COLO668 (cell line): ENCODE data around the gene CASP5.

Source experiments
- DNase-seq: peaks from one replicate; lab custom pipeline; 2025; ENCODE audit not compliant: unreplicated experiment; lab: John Stamatoyannopoulos, UW

The CASP5 gene

DNA sequence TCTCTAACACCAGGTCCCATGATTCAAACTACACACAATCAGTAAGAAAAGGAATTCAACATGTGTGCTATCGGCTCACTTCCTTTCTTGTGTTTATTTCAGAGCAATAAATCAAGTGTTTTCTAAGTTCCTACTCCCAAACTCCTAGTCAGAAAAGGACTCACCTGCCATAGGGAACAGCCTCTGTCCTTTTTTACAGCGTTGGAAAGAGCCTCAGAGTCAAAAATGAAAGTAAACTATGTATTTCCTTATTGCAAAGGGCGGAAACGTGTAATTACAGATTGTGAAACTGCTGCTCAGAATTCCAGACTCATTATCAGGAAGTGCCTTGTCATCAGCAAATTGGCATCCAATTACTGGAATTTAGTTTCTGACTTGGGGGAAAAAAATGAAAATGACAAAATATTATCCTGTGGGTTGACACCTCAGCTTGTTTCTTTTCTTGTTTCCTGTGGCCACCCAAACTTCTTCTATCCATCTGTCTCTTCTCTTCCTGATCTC is 54.6 kb downstream of the CASP5 start, which contains the start of gene CASP4:
Gene CASP4, minus strand, starts transcription at position 220 of the 501 bp plus-strand sequence. Its CDS starts 49 bp downstream, at position 171.
- peak; percentile 11 for DNase-seq

DNA sequence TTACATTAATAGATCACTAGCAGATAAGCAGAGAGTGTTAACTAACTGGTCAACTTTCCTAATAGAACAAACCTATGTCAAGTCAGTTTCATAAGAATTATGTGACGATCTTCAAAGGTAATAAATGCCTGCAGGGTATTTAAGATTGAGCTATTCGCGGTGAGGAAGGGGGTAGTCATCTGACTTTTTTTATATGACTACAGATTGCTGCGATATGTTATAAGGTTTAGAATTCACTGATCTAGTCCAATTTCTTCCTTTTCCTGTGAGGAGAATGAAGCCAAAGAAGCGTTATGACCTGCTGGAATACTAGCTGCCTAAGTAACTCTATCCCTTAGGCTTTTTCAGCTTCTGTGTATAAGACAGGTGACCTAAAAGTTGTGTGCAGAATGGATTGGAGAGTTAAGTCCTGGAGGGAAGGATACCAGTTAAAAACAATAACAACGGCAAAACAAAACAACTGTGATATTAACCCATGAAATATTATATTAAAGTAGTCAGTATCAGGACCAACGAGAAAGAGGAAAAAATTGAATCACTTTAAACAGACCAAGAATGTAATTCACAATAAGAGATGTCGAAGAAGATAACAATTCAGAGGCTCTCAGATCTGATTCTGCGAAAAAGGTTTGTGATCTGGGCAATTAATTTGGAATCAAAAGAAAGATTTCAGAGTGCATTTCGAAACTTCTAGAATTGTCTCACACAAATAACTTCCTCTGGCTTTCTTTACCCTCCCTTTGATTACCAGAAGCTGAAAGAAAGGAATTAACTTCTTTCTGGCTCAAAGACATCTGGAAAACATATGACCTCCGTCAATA is 55.2 kb downstream of the CASP5 start:
- no peak for DNase-seq

DNA sequence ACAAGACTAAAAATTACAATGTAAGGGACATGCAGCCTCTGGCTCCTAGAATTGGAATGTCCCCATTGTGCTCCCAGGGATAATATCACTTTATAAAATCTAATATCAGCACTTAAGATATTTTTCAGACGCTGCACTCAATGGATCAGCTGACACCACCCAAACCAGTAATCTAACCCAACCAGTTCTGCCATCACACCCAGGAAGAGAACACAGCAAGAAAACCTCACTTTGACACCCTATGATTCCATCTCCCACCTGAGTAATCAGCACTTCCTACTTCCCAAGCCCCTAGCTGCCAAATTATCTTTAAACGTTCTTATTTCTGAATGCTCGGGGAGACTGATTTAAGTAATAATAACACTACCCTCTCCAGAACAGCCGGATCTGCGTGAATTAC is 57.2 kb downstream of the CASP5 start:
- DNase-seq: no peak

DNA sequence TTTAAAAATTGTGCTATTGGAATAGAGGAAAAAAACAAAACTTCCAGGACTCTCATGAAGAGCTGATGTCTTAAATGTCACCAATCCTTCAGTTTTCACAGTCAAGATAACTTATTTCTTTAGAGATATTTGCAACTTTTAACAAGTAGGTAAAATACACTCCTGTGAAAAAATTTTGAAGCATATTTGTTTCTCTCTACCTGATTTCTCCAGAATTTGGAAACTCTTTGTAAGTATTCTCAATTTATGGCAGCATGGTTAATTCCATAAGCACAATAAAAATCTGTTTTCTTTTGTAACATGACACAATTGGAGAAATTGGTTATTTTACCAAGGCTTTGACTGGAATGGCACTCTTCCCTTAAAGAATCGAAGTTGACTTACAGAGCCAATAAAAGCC is 58.7 kb downstream of the CASP5 start:
- no peak for DNase-seq

DNA sequence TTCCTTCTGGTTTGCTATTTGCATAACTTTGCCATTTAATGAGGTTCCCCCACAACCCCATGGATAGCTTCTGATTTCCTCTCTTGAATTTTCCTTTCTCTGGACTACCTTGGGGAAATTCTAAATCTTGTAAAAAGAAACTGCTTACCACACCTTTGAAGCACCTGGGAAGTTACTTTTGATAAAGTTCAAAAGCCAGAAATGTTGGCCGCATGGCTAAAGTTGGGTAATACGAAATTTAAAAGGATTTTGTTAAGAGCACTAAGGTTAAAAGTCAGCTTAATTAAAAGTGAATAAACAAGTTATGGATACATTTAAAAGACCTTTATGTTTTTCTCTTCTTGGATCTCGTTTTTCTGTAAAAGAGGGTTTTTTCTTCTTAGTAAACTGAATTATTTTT is 60.1 kb downstream of the CASP5 start:
- no peak for DNase-seq

DNA sequence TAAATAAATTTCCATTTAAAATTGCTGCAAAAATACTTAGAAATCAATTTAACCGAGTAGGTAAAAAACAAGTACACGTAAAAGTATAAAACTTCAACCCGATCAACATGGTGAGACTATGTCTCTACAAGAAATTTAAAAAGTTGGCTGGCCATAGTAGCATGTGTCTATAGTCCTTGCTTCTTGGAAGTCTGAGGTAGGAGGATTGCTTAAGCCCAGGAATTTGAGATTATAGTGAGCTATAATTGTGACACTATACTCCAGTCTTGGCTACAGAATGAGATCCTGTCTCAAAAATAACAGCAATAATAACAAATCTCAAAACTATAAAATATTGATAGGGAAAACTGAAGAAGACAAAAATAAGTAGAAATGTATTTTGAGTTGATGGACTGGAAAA is 65.7 kb downstream of the CASP5 start:
- DNase-seq: no peak

DNA sequence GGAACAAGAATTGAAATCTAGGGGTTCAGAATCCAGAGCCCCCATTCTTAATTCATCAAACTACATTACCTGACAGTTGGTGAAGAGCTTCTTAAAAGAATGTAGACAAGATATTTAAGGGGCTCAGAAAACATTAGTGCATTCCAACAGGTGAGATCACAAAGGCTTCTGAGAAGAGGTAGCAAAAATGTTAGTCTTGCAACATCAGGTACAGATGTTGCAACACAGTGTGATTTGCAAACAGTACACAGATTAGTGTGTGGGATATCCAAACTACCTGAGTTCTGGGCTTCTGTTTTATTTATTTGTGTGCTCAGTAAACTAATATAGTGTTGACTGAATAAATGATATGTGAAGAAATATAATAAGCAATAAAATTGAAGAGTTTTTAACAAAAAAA is 66.4 kb downstream of the CASP5 start:
- DNase-seq: no peak

DNA sequence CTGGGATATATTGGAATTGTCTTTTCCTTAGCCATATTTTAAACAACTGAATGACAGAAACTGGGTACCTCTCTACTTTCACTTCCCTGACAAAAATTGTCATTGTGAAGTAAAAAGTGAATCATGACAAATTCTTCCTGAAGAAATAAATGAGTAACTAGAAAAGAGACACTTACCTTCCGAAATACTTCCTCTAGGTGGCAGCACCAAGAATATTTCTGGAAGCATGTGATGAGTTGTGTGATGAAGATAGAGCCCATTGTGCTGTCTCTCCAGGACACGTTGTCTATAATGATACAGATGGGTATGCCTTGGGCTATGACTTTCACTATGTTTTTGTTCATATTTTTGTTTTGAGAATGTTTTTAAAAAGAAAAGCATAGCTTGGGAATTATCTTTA is 76.1 kb downstream of the CASP5 start:
- DNase-seq: peak; percentile 7
